Stimulated activated CD8-positive, alpha-beta memory T cell treated with anti-CD3 and anti-CD28 coated beads, Interleukin-7, amount 100 ng/mL, for 1 hour (primary cell): ENCODE measurements around the gene PSEN1.

ENCODE experiments used
- DNase-seq, 2 donors: peaks; one replicate each; pipeline ENCODE4 v3.0.0-alpha.2; 2020; ENCODE audit warnings: low read depth in 2 of 2

The PSEN1 gene

GRCh38 chr14:73217411-73217810, 81.1 kb downstream of the PSEN1 start:
- DNase-seq, result no peak

DNA sequence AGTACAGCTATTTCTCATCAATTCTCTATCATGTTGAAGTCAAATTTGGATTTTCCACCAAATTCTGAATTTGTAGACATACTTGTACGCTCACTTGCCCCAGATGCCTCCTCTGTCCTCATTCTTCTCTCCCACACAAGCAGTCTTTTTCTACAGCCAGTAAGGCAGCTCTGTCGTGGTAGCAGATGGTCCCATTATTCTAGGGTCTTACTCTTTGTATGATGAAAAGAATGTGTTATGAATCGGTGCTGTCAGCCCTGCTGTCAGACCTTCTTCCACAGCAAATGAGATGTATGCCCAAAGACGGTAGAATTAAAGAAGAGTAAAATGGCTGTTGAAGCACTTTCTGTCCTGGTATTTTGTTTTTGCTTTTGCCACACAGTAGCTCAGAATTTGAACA, 83.8 kb downstream of the PSEN1 start:
- no peak for DNase-seq

GRCh38 chr14:73220634-73221033, 84.3 kb downstream of the PSEN1 start:
- DNase-seq, result no peak

DNA sequence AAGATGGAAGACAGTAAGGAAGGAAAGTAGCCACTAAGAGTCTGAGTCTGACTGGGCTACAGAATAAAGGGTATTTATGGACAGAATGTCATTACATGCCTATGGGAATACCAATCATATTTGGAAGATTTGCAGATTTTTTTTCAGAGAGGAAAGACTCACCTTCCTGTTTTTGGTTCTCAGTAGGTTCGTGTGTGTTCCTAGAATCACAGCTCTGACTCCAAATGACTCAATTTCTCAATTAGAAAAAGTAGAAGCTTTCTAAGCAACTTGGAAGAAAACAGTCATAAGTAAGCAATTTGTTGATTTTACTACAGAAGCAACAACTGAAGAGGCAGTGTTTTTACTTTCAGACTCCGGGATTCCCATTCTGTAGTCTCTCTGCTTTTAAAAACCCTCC, 85.6 kb downstream of the PSEN1 start:
- DNase-seq, result no peak

- DNase-seq, result no peak
Measured at GRCh38 chr14:73223049-73223448, 86.7 kb downstream of the PSEN1 start.

DNA sequence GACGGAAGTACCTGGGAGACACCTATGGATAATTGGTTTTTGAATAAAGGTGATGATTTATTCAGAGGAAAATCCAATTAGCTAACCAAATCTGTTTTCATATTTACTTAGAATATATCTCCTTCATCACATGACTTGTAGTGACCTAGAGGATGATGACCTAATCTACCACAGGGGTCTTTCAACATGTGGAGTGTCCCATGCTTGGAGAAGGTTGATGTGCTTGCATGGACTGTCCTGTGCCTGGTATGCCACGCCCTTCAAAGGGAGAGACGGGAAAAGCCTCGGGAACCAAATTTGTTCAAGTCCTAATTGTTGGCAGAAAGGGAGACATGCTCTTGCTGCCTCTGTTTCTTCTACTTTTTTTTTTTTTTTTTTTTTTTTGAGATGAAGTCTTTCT, 89.2 kb downstream of the PSEN1 start:
- DNase-seq, result no peak

DNA sequence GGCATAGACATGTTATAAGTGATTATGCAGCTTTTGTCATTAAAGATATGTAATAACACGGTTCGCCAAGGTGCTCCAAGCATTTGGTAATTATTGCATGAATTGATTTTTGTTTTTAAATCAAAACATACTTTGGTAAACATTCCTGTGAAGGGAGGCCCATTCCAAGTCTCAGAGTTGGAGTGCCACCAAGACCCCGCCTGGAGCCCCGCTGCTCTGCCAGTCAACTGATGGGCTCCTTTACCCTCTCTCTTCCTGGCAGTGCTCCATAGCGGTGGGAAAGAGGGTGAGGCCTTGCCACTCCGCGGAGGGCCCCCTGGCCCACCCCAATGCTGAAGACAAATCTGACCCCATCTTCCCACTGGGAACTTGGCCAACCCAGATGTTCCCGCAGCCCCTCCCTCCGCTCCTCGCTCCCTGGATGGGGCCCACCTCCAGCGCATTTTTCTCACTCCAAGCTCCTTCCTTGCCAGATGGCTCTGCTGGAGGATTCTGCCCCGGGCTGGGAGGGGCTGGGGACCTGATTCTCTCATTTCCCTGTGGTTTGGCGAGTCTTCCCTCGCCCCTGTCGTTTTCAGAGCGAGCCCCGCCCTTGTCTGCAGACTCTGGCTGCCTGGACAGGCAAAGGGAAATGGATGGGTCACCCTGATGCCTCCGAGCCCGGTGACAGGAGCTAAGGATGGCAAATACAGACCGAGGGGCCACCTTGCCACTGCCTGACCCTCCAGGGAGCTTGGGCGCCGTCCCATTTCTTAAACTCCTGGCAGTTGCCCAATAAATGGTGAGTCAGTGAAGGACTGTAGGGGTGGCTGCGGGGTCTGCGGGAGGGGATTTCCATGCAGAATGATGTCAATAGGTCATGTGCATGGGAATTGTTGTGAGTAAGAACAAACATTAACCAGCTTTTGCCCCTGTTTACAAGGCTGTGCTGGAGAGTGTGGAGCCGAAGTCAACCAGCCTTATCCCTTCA, 91.8 kb downstream of the PSEN1 start:
- DNase-seq, result no peak

DNA sequence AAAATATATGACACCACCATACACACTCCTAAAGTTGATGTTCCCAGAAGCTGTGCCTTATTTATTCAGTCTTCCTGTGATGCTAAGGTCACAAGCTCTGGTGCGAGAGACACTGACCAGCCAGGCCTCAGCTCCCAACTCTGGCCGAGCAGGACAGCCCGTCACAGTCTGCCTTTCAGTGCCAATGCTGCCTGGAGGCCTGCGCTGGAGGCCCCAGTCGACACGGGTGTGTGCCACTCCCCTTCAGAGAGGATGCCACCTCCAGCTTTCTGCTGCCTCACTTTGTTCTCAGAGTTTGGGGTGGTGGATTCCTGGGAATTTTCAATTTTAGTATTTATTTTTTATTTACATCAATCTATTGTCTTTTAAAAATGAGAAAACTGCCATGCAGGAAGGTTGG, 93.7 kb downstream of the PSEN1 start:
- DNase-seq, result no peak

DNA sequence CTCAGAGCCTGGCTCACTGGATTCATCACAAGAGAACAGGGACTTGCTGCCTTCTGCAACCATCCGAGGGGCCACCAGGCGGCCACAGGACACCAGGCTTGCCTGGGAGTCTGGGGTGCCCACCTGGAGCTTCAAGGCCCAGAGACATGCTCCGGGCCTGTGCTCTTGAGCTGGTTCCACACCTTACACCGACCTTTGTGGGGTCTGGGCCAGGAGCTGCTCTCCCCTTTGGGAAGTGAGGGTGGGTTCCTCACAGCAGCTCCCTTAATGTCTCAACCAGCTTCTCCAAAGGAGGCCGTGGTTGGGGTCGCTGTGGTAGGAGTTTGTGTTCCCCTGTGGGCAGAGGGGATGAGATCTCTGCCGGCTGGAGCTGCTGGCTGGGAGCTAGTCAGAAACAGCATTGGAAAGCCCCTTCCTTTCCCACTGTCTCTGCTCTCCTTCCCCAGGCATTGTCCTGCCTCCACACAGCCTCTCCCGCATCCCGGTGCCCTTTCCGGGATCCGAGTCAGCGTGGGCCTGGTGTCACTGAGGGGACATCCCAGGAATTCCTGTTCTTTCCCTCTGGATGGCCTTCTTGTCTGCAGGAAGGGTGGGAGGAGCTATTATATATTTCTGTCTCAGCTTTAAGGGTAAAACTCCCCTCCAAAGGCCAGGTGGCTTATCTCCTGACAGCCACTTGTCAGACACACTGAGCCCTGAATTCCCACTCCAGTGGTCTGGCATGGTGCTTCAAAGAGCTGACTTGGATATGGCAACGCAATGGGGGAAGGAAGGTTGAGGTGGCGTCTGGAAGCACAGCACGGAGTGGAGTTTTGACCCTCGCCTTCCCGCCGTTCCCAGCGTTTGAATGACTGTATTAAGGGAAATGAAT, 95.9 kb downstream of the PSEN1 start:
- no peak for DNase-seq

GRCh38 chr14:73232984-73233383, 96.7 kb downstream of the PSEN1 start:
- DNase-seq, result no peak

DNA sequence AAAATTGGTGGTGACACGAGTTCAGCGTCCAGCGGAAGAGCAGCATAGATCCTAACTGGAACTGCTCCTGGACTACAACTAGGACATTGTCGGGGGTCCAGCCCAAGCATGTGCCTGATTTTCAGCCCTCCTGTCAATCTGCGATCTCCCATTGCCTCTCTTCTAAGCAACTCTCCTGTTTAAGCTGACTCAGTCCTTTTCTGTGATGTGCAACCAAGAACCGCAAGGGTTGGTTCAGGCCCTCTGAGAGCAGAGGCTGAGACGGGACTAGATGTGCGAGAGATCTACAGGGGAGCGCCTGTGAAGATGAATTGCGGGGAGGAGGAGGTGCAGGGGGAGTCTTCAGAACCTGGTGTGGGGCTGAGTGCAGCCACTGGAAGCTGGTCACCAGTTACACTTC, 97.3 kb downstream of the PSEN1 start:
- DNase-seq, result no peak

- no peak for DNase-seq
Measured at GRCh38 chr14:73234029-73234428, 97.7 kb downstream of the PSEN1 start.

GRCh38 chr14:73234586-73235394, 98.5 kb downstream of the PSEN1 start:
- no peak for DNase-seq

GRCh38 chr14:73235531-73236155, 99.3 kb downstream of the PSEN1 start:
- DNase-seq, result no peak

DNA sequence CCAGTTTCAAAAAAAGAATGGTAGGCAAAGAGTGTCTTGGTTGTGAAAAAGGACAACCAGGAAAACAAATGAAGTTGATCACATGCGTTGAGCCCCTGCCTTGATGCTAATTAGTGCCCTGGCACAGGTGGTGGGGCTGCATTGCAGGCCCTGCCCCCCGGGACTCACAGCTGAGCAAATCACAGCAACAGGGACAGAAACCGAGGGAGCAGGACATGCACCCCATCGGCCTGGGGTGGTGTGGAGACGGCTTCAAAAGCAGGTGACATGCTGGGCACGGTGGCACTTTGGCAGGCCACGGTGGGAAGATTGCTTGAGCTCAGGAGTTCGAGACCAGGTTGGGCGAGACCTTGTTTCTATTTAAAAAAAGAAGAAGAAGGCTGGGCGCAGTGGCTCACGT, 99.8 kb downstream of the PSEN1 start:
- DNase-seq, result no peak

DNA sequence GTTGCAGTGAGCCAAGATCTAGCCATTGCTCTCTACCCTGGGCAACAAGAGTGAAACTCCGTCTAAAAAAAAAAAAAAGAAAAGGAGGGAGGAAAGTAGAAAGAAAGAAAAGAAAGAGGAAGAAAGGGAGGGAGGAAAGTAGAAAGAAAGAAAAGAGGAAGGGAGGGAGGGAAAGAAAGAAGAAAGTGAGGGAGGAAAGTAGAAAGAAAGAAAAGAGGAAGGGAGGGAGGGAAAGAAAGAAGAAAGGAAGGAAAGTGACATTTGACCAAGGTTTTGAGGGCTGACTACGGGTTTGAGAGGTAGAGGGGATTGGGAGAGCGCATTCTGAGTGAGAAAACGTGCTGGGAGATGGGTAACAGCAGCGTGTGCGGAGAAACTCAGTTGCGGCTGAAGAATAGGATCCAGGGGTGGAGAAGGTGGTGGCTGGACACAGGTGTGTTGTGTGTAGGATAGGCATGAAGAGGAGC, 100.5 kb downstream of the PSEN1 start:
- DNase-seq, result no peak

DNA sequence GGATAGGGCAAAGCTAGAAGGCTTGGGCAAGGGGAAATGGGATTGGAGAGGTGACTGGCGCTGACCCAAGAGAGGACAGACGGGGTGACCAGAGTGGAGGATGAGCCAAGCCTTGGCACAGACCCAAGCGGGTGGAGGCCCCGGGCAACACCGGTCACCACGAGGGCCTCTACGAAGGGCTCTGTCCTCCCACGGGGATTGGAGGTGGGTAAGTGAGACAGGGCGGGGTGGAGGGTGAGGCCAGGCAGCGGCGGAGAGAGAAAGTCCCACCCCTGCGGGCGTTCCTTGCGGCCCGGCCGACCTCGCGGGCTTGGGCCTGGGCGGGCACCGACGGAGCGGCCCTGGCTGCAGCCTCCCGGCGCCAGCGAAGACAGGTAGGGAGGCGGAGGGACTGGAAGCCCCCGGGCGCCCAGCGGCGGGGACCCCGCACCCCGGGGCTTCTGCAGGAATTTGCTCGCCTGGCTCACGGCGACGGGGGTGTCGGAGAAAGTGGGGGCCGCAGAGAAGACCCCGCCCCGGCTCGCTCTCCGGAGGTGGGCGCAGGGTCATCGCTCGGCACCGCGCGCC, 101.0 kb downstream of the PSEN1 start, which contains the start of gene PAPLN:
TSS of gene PAPLN (plus strand) at position 288 of the 567 bp plus-strand sequence. CDS start 2,273 bp downstream, outside the sequence.
- no peak for DNase-seq

DNA sequence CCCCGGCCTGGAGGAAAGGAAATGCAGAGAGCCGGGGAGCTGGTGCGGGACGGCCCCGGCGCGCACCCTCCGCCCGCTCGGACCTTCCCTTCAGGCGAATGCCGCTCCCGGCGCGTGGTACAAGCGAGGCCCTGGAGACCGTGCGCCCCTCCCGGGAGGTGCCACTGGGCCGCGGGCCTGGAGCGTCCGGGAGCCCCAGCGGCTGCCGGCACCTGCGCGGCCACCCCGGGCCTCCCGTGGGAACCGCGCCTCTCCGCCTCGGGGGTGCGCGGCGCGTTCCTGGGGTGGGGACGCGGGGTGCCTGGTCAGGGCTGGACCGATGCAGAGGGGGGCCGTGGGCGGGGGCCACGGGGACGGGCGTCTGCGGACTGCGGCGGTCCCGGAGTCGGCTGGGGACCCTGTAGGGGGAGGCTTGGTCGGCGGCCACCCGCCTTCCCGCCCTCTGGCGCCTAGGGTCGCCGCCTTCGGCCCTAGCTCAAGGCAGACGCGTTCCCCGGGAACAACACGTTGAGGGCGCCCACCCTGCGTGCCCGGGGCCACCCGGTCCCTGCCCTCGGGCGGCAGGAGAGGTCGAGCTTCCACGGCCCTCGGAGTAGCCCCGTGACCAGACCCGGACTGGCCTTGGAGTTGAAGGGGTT, 101.6 kb downstream of the PSEN1 start:
- no peak for DNase-seq

DNA sequence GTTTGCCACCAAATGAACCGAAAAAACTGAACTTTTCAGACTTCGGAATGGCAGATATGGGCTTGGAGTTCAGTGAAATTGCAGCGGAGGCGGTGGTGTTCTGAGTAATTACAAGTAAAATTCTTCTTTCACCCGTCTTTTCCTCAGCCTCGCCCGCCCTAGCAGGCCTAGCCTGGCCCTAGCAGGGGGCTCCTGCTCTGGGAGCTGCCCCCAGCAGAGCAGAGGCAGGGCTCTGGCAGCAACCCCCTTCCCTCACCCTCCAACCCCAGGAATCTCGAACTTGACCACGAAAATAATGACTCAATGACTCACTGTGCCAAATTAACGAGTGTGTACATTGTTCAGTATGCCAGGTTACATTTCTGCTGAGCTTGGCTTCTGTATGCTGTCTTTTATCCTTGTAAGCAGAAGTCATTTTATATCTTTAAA, 102.1 kb downstream of the PSEN1 start:
- DNase-seq, result no peak

- no peak for DNase-seq
Measured at GRCh38 chr14:73238941-73239340, 102.6 kb downstream of the PSEN1 start.
